Right lobe of liver (tissue), 4 donors: ENCODE measurements around the gene NRTN.

Source experiments
- POLR2A ChIP-seq: fragments of 450-650 bp; IDR thresholded peaks from one replicate; pipeline ENCODE4 v1.6.1; 2017; ENCODE audit warnings: antibody characterized with exemption, mild to moderate bottlenecking
- TF ChIP-seq, protein P1 (sequence below), 4 donors: fragments of 200-600 bp in 3 of 4; fragments of 450-650 bp in 1 of 4; IDR thresholded peaks; one replicate each; pipeline versions ENCODE4 v1.5.1 to v1.8.0; 2016 to 2022; ENCODE audit warnings: antibody characterized with exemption in 4 of 4, mild to moderate bottlenecking in 2 of 4
- donor health status: DM: no; HTN: no; CAD: no.
- donor health status: DM: no; HTN: no; CAD: no.
- donor health status: DM: no; HTN: yes; CAD: no.

DNA sequence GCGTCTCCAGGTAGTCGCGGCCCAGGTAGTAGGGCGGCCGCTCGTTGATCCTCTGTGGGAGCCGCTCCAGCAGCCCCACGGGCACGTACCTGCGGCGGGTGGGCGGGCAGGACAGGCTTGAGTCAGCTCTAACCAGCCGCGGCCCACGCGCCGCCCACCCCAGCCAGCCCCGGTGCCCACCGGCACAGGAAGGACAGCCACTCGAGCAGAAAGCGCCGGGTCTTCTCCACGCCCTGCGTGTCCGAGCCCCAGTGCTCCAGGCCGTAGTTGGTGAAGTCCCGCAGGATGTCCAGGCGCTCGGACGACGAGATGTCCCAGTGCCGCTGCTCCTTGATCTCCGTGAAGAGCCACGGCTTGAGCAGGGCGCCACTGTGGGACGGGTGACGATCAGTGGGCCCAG, 19.4 kb upstream of the NRTN start:
- TF ChIP-seq, protein P1, sequence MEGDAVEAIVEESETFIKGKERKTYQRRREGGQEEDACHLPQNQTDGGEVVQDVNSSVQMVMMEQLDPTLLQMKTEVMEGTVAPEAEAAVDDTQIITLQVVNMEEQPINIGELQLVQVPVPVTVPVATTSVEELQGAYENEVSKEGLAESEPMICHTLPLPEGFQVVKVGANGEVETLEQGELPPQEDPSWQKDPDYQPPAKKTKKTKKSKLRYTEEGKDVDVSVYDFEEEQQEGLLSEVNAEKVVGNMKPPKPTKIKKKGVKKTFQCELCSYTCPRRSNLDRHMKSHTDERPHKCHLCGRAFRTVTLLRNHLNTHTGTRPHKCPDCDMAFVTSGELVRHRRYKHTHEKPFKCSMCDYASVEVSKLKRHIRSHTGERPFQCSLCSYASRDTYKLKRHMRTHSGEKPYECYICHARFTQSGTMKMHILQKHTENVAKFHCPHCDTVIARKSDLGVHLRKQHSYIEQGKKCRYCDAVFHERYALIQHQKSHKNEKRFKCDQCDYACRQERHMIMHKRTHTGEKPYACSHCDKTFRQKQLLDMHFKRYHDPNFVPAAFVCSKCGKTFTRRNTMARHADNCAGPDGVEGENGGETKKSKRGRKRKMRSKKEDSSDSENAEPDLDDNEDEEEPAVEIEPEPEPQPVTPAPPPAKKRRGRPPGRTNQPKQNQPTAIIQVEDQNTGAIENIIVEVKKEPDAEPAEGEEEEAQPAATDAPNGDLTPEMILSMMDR (IDR thresholded peaks at IDR 0.05): no peak
- no peak for TF ChIP-seq POLR2A
